HL-60 (cell line): Measurements from ENCODE around the gene KRT10.

Experiments used
- DNase-seq, 2 experiments: peaks; one replicate each; pipeline ENCODE4 v3.0.0-alpha.2; 2010 to 2020; ENCODE audit warnings: low read depth in 1 of 2, low spot score in 1 of 2
- H3K27ac ChIP-seq: fragments of 250-450 bp; sonication (Bioruptor Pico); replicated peaks from 2 replicates; pipeline ENCODE4 v1.5.1; 2020; ENCODE audit warnings: mild to moderate bottlenecking, moderate library complexity
- H3K27me3 ChIP-seq: fragments of 250-450 bp; sonication (Bioruptor Pico); 2 replicates; pipeline ENCODE4 v1.5.1; 2021; ENCODE audit warnings: mild to moderate bottlenecking, moderate library complexity; ENCODE audit not compliant: insufficient read depth, poor library complexity, severe bottlenecking
- H3K4me3 ChIP-seq: replicated peaks from 2 replicates; pipeline ENCODE4 v1.5.1; 2011; ENCODE audit warnings: mild to moderate bottlenecking, control low read depth, low read length; ENCODE audit not compliant: insufficient read depth
- CTCF ChIP-seq: IDR thresholded peaks from one replicate; pipeline ENCODE4 v1.5.1; 2011; ENCODE audit warnings: low read length, control low read depth, inconsistent platforms; ENCODE audit not compliant: insufficient read depth
- GABPA ChIP-seq: IDR thresholded peaks from 2 replicates; pipeline ENCODE4 v1.6.1; 2012; ENCODE audit warnings: low read depth
- POLR2AphosphoS5 ChIP-seq: IDR thresholded peaks from 2 replicates; pipeline ENCODE4 v1.6.1; 2012; ENCODE audit warnings: low read depth
- REST ChIP-seq: IDR thresholded peaks from 2 replicates; pipeline ENCODE4 v1.6.1; 2012; ENCODE audit warnings: low read depth; ENCODE audit not compliant: insufficient replicate concordance
- SPI1 ChIP-seq: IDR thresholded peaks from 2 replicates; pipeline ENCODE4 v1.6.1; 2012; ENCODE audit warnings: low read depth, mild to moderate bottlenecking, borderline replicate concordance

Gene KRT10

GRCh38 chr17:40825599-40825998 lies 3.2 kb upstream of the KRT10 start:
- H3K4me3 ChIP-seq = no peak overlapping the region
- no peak for DNase-seq
- TF ChIP-seq POLR2AphosphoS5 (no peak), GABPA (no peak)
- H3K27ac ChIP-seq = no peak overlapping the region
- H3K27me3 ChIP-seq = no peaks in the 10 kb centered on the region

- no peak for DNase-seq
- no peaks in the 10 kb centered on the region for H3K27me3 ChIP-seq
These were observed 1.8 kb upstream of the KRT10 start for GRCh38 chr17:40824015-40824832.

GRCh38 chr17:40821536-40821935 lies 878 bp downstream of the KRT10 start:
- no peaks in the 10 kb centered on the region for H3K27me3 ChIP-seq
- H3K27ac ChIP-seq = no peak overlapping the region
- H3K4me3 ChIP-seq = no peak overlapping the region
- TF ChIP-seq CTCF = no peak
- TF ChIP-seq REST = no peak
- no peak for TF ChIP-seq GABPA
- no peak for TF ChIP-seq SPI1
- no peak for DNase-seq

More at GRCh38 chr17:40824015-40824832, 1.8 kb upstream of the KRT10 start:
- Histone ChIP-seq H3K27ac (no peak overlapping the region), H3K4me3 (no peak overlapping the region)
- TF ChIP-seq REST (no peak), GABPA (no peak), CTCF (no peak), SPI1 (no peak), POLR2AphosphoS5 (no peak)

- TF ChIP-seq GABPA = no peak
- TF ChIP-seq REST = no peak
- no peak for TF ChIP-seq POLR2AphosphoS5
- H3K4me3 ChIP-seq = no peak overlapping the region
- no peak for DNase-seq
- H3K27me3 ChIP-seq = no peaks in the 10 kb centered on the region
- H3K27ac ChIP-seq = no peak overlapping the region
These were observed 2.1 kb downstream of the KRT10 start for GRCh38 chr17:40820228-40820838.
